HG02840 (cell line): ENCODE results near the gene GPR137.
"Not testable (repeated sequence)": the region's sequence is repeated elsewhere in the genome, so short reads cannot be mapped to it uniquely, and the experiment has no call there.

Source experiments
- ATAC-seq: cut with Tn5 transposase; IDR thresholded peaks from one replicate; pipeline ENCODE4 v1.9.1; 2021; ENCODE audit warnings: mild to moderate bottlenecking, moderate library complexity, moderate number of reproducible peaks; ENCODE audit not compliant: unreplicated experiment, low FRiP score

Gene GPR137

GRCh38 chr11:64284962-64285884 lies at the start of gene GPR137:
GPR137 (plus strand) TSS chr11:64285848; CDS start chr11:64286525, 677 bp downstream.
- ATAC-seq = peak; percentile 66

DNA sequence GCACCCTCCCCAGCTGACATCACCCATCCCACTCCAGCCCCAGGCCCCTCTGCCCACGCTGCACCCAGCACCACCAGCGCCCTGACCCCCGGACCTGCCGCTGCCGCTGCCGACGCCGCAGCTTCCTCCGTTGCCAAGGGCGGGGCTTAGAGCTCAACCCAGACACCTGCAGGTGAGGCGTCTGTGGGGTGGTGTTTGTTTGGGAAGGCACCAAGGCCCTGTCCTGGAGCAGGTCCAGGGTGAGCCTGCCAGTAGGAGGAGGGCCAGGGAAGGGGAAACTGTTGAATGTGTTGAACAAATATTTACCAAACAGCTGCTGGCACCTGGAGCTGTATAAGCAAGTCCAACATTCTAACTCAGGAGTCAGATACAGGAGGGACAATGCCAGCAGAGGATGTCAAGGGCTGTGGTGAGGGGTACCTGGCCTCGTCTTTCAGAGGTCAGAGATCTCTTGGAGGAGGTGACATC lies 48.1 kb upstream of the GPR137 start:
- ATAC-seq = no peak

DNA sequence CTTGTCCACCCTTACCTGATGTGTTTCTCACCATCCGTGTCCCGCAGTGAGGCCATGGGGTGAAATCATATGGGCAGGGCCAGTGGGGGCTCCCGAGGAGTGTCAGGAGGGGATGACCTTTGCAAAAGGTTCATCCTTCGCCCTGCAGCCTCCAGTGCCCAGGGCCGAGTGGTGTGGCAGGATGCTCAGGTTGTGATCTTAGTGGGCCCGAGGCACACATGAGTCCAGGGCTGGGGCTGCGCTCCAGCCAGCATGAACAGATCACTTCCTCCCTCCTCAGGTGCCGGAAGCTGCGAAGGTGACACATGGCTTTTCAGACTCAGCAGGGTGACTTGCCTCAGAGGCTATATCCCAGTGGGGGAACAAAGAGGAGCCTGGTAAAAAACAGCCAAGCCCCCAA lies 47.6 kb upstream of the GPR137 start:
- ATAC-seq = no peak

DNA sequence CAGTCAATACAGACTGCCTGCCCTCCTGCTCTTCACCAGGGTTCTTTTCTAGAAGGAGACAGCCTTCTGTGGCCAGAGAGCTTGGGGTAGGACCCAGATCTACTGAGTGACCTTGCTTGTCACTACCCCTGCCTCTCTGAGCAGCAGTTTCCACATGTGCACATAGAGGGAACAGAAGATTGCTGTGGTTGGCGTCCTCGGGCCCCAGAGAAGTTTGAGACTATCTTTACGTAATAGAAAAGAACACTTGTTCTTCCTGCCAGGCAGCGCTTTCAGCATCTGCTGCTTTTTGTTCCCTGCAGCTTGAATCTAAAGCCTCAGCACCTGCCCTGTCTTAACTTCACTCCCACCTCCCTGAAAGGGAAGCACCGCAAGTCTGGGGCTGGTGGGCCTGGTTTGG lies 46.6 kb upstream of the GPR137 start:
- no peak for ATAC-seq

- no peak for ATAC-seq
These were observed 45.8 kb upstream of the GPR137 start for GRCh38 chr11:64239662-64240434.

DNA sequence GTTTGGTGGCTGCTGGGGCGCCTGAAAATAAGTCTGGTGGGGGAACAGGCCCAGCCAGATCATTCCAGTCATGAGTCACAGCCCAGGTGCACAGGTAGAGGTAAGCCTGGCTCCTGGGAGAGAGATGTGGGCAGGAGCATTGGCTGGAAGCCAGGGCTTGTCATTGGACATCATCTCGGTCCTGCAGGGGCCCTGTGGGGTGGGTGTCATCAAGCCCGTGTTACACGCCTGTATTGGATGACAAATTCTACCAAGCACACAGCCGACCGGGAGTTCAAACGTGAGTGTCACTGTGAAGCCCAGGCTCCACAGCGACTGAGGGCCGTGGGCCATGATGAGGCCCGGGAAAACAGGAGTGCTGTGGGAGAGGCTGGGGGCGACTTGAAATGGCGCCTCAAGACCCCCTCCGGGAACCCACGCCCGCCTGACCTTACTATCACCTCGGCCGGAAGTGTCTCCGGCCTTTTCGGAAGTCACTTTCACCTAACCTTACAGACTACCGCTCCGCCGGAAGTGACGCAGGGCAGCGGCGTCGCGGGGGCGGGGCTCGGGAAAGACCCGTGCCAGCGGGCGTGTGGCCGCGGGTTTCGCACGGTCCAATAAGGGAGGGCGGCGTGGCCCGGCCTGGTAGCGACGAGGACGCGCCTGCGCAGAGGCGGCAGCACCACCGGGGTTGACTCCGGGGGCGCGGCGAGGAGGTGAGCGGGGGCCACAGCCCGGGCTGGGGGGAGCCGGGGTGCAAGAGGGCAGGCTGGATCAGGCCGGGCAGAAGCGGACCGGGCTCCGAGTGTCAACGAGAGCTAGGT lies 45.0 kb upstream of the GPR137 start, which contains the start of gene FKBP2:
FKBP2 (plus strand) TSS at position 661 of the 806 bp plus-strand sequence. CDS start 1,293 bp downstream, outside the sequence.
- ATAC-seq = peak; percentile 52

DNA sequence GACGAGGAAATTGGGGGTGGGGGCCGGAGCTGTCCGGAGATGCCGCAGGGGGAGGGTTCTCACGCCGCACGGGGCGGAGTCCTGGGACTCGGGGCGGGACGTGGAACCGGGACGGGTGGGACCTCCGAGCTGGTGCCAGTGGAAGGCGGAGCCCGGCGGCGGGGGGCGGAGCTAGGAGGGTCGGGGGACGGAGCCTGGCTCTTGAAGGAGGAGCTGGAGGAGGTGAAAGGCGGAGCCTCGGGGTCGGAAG lies 44.5 kb upstream of the GPR137 start:
- peak; percentile 55 for ATAC-seq

DNA sequence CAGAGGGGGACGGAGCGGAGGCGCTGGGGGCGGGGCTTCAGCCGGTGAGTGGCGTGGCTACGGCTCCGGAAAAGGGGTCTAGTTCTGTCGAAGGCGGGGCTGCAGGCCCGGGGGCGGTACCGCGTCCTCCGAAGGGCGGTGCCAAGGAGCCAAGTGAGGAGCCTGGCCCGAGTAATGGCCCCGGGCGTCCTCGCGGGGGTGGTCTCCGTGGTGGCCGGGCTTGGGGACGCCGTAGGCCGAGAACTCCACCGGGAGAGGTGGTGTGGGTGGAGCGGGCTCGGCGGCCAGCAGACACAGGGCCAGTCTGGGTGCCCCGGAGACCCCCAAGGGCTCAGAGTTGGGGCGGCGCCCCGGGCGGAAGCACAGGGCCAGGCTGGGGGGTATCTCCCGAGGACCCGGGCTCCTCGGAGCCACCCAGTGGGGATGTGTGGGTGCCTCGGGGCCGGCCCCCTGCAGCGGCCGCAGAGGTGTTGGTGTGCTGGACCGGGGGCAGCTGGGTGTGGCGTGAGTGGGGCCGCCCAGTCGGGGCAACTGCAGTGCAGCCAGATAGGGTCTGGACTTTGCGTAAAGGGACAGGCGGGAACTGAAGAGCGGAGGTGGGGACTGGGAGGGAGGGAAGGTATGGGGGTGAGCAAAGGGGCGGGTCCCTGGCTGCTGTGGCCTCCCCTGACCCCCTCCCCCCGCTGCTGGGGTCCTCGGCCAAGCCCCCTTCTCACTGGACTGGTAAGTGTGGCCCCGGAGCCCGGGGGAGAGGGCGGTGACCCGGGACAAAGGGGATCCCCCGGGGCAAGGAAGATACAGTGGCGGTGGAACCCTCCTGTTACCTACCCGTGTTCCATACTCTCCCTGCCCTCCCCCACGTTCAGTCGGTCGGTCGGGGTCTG lies 43.9 kb upstream of the GPR137 start:
- ATAC-seq = no peak

DNA sequence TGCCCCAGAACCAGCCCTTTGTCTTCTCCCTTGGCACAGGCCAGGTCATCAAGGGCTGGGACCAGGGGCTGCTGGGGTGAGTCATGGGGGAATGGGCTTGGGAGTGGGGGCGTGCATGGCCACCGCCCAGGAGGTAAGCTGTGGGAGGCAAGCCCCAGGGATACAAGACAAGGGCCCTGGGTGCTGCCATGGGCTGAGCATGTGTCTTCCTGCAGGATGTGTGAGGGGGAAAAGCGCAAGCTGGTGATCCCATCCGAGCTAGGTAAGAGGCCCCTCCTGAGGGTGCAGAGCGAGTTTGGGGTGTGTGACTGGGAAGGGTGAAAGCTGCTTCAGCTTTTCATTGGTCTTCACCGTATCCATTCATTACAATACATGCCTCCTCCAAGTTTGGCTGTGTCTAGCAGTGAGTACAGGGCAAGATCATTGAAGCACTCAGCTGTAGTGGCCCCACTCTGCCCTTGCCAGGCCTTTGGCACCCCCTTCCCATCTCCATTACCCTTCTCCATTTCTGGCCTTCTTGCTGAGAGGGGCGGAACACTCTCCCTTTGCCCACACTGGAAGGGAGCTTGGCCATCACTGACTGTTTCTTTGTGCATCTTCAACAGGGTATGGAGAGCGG lies 42.3 kb upstream of the GPR137 start:
- no peak for ATAC-seq

DNA sequence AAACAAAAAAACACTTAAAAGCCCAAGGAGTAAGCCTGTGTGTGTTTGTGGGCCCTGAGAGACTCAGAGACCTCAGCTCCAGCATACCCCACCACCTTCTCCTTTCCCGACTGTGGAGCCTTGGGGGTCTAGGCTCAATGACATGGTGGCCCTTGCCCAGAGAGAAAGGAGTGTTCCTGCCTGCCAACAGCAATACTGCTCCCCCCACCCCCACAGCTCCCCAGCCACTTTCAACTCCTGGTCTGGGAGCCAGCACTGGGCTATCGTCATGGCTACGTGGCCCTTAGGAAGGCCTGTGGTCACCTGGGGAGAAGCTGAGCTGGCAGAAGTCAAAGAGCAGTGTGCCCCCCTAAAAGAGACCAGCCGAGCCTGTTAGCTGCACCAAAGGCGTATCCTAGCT lies 41.5 kb upstream of the GPR137 start:
- ATAC-seq = no peak

DNA sequence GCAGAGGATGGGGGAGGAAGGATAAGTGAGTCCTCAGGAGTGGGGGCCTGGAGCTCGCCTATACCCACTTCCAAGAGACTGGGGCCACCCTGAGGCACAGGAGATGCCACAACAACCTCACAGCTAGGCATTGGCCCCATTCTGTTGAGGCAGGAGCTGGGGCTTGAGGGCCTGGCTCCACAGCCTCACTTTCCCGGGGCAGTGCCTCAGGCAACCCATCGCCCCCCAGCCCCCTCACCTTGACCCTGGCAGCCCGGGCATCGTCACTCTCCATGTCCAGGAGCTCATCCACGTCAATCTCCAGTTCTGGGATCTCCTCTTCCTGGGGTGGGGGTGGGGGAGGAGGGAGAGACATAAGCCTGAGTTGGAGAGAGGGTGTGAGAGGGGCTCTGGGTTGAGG lies 40.7 kb upstream of the GPR137 start:
- ATAC-seq = no peak

- ATAC-seq = no peak
These were observed 40.2 kb upstream of the GPR137 start for GRCh38 chr11:64245401-64245796.

- ATAC-seq = no peak
These were observed 39.6 kb upstream of the GPR137 start for GRCh38 chr11:64245797-64246620.

DNA sequence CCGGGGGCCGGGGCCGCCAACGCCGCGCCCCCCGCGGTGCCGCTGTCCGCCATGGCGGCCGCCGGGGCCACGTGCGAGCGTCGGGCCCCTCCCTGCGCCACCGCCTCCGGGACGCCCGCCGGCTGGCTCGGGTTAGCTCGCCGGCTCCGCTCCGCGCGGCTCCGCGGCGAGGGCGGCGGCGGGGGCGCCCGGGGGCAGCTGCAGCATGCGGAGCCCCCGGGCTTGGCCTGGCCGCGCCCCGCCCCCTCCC lies 39.1 kb upstream of the GPR137 start:
- not testable (repeated sequence) for ATAC-seq

GRCh38 chr11:64246871-64247728 lies 38.5 kb upstream of the GPR137 start, which contains the start of gene PPP1R14B:
PPP1R14B (minus strand) TSS chr11:64246943; CDS start chr11:64246673, 270 bp downstream.
- no peak for ATAC-seq

DNA sequence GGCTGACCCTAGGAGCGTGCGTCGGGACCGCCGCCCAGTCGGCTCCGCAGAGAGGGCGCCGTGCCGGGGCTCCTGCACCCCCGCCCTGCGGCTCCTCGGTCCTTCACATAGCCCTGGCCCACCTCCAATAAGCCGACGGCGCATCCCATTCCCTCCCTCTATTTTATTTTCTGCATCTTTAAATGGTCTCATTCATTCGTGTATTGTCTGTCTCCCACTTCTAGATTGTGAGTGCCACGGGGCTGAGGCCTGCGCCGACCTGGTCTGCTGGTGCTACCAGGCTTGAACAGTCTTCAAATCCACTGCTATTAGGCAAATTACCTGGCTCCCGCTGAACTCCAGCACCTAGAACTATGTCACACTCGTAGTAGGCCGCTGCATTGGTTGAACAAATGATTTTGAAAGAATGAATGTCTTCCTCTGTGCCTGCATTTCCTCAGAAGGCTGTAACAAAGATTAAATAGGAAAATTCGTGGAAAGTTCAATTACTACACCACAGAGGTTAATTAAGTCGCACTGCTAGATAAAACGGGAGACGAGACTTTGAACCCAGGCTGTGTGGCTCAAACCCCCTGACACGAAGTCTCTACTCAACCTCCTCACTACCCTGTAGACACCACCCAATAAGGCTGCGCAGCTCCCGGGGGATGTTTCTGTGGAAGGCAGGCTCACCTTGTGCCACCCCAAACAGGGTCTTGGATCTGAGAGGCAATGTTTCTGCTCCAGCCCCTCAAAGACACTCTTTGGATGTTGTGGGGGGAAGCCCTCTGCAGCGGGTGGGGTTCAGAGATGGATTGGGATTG lies 37.7 kb upstream of the GPR137 start:
- no peak for ATAC-seq

GRCh38 chr11:64248578-64248977 lies 37.1 kb upstream of the GPR137 start:
- ATAC-seq = no peak
